ENCODE data around the gene RPL13A.

GRCh38 chr19:49453757-49454240 lies 33.6 kb upstream of the RPL13A start:
- TF ChIP-seq EZH2phosphoT487 (IDR thresholded peaks at IDR 0.05; ENCODE audit: borderline replicate concordance, low read depth, low read length) = no peak
- no peak for TF ChIP-seq CTCF (conservative IDR thresholded peaks at IDR 0.05; ENCODE audit: low read length)
